ENCODE measurements around the gene SVIL. TPM values are rescaled to one million over a fixed set of nuclear protein-coding genes. Genes with fewer than 3 reads are reported as not detected.
"Not testable (repeated sequence)": the region's sequence is repeated elsewhere in the genome, so short reads cannot be mapped to it uniquely, and the experiment has no call there.

The SVIL gene
- total RNA-seq, 1 donor from 2014 or later, result 58.5 TPM

DNA sequence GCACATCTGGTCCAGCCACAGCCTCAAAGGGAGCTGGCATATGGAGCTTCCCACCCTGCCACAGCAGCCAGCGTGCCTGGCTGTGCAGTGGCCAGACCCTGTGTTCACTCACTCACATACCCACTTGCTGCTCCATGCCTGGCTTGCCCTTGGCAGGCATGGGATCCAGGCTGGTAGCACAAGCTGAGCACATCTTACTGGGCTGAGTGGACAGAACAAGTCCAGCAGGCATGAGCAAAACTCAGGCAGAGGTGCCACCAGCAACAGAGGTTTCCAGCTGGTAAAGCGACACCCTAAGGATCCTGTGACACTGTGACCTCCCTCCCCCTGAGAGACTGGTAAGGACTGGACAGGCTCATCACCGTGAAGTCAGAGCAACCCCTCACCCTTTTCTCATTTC, 25.1 kb downstream of the SVIL start:
- DNase-seq (ENCODE audit: low read depth), result no peak
- TF ChIP-seq, protein P1, sequence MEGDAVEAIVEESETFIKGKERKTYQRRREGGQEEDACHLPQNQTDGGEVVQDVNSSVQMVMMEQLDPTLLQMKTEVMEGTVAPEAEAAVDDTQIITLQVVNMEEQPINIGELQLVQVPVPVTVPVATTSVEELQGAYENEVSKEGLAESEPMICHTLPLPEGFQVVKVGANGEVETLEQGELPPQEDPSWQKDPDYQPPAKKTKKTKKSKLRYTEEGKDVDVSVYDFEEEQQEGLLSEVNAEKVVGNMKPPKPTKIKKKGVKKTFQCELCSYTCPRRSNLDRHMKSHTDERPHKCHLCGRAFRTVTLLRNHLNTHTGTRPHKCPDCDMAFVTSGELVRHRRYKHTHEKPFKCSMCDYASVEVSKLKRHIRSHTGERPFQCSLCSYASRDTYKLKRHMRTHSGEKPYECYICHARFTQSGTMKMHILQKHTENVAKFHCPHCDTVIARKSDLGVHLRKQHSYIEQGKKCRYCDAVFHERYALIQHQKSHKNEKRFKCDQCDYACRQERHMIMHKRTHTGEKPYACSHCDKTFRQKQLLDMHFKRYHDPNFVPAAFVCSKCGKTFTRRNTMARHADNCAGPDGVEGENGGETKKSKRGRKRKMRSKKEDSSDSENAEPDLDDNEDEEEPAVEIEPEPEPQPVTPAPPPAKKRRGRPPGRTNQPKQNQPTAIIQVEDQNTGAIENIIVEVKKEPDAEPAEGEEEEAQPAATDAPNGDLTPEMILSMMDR (conservative IDR thresholded peaks at IDR 0.05; ENCODE audit: low read depth, low read length), result no peak
- H3K4me3 ChIP-seq (ENCODE audit: low read depth, low read length), result no peak overlapping the region

DNA sequence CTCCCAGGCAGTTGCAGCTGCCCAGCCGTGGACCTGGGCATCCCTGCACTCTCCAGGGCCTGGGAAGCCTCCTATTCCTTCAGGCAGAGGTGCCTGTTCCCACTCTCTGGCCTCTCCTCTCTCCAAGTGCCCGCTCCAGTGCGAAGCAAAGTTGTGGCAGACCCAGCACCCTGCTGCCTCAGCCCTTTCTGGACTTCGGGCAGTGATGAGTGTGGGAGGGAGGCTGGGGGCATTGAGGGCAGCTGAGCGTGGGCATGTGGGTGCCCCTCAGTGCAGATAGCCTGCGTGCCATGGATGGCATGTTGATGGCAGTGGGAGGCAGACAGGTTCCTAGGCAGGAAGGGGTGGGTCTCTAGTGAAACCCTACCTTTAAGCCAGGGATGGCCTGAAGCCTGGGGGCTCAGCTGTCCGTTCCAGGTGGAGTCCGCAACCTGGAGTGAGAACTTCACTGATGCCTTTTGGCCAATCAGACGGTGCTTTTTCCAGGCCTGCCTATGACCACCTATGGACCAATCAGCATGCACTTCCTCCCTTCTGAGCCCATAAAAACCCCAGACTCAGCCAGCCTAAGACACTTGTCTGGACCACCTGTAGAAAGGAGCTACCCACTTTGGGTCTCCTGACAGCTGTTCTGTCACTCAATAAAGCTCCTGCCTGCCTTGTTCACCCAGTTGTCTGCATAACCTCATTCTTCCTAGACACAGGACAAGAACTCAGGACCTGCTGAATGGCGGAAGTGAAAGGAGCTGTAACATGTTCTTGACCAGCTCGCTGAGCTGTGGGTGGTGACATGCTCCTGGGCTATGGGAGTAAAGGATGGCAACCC, 26.1 kb downstream of the SVIL start:
- TF ChIP-seq, protein P1 (conservative IDR thresholded peaks at IDR 0.05; ENCODE audit: low read depth, low read length), result no peak
- no peak overlapping the region for H3K4me3 ChIP-seq (ENCODE audit: low read depth, low read length)
- no peak for DNase-seq (ENCODE audit: low read depth)

DNA sequence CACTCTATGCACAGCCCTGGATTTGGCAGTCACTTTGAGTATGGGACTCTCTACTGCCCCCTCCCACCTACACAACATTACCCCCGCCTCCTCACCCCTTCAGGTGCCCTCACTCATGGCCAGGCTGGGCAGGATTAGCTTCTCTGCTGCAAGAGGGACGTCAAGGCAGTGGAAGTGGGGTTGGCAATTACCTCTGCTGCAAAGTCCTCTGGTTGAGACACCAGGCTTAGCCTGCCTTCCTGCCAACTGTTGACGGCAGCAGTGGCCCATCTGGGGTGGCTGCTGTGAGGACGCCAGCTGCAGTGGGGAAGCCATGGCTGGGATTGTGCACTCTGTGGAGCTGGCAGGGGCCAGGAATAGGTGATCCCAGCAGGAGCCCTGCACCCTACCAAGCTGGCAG, 26.7 kb downstream of the SVIL start:
- DNase-seq (ENCODE audit: low read depth), result no peak
- TF ChIP-seq, protein P1 (conservative IDR thresholded peaks at IDR 0.05; ENCODE audit: low read depth, low read length), result no peak
- H3K4me3 ChIP-seq (ENCODE audit: low read depth, low read length), result no peak overlapping the region

DNA sequence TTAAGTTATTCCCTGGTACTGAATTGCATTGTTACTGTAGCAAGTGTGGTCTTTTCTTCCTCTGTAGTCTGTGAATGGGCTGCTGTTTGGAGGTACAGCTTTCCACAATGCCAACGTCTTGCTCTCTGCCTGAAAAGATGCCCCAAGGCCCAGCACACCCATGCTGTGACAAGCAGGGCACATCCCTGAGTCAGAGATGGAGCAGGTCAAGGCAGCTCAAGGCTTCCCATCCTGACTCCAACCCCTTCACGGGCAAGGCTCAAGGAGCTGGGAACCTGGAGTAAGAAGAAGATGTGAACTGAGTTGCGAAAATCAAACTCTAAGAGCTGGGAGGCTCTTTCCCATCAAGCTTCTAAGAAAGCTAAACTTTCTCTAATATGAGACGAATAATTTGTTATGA, 27.2 kb downstream of the SVIL start:
- TF ChIP-seq, protein P1 (conservative IDR thresholded peaks at IDR 0.05; ENCODE audit: low read depth, low read length), result no peak
- DNase-seq (ENCODE audit: low read depth), result no peak
- H3K4me3 ChIP-seq (ENCODE audit: low read depth, low read length), result no peak overlapping the region

DNA sequence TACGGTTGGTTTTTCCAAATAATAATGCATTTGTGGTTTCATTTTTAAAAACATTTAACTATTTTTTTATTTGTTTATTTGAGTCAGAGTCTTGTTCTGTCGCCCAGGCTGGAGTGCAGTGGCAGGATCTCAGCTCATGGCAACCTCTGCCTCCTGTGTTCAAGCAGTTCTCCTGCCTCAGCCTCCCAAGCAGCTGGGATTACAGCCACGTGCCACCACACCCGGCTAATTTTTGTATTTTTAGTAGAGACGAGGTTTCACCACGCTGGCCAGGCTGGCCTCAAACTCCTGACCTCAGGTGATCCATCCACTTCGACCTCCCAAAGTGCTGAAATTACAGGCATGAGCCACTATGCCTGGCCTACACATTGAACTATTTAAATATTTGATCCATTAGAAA, 28.1 kb downstream of the SVIL start:
- not testable (repeated sequence) for DNase-seq (ENCODE audit: low read depth); H3K4me3 ChIP-seq (ENCODE audit: low read depth, low read length)

DNA sequence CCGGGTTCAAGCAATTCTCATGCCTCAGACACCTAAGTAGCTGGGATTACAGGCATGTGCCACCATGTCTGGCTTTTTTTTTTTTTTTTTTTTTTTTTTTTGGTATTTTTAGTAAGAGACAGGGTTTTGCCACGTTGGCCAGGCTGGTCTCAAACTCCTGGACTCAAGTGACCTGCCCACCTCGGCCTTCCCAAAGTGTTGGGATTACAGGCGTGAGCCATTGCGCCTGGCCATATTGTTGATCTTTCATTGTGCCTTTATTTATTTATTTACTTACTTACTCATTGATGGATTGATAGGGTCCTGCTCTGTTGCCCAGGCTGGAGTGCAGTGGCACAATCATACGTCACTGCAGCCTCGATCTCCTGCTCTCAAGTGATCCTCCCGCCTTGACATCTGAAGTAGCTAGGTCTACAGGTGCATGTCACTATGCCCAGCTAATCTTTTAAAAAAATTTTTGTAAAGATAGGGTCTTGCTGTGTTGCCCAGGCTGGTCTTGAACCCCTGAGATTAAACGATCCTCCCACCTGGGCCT, 30.4 kb downstream of the SVIL start:
- no peak for DNase-seq (ENCODE audit: low read depth)
- TF ChIP-seq, protein P1 (conservative IDR thresholded peaks at IDR 0.05; ENCODE audit: low read depth, low read length), result no peak
- H3K4me3 ChIP-seq (ENCODE audit: low read depth, low read length), result no peak overlapping the region

DNA sequence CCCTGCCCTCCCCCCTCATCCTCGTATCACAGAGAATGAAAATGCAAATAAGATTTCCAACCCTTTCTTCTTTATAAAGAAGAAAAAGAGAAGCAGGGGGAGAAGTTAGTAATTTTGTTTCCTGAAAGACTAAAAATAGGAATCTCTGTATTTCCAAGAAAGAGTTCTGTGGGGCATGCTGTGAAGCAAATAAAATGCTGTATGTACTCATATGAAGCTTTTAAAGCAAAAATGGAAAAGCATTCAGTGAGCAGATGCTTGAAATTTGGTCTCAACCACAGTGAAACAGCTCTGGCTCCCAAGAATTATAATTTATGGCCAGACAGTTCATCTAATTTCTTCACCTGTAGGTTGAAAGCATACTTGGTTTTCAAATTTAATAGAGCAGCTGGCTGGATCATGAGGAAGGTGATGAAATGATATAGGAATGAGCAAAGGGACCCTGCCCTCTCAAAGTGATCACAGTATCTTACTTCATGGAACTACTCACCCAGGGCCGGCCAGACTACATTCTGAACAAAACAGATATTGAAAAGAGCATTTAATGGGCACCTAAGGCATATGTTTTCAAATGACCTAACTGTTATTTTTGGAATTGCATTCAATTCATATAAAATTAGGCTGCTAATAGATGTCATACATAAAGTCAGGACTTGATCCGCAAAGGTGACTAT, 31.4 kb downstream of the SVIL start:
- DNase-seq (ENCODE audit: low read depth), result no peak
- TF ChIP-seq, protein P1 (conservative IDR thresholded peaks at IDR 0.05; ENCODE audit: low read depth, low read length), result no peak
- no peak overlapping the region for H3K4me3 ChIP-seq (ENCODE audit: low read depth, low read length)

Data from epithelial cell of proximal tubule (primary cell).